Measurements from ENCODE around the gene TMC2.
A peak's percentile ranks its signal among the peaks of the same experiment; 100 is the strongest.
"Not testable (repeated sequence)": the region's sequence is repeated elsewhere in the genome, so short reads cannot be mapped to it uniquely, and the experiment has no call there.

TMC2 gene

GRCh38 chr20:2536560-2536986 lies at the start of gene TMC2:
TMC2 (plus strand) TSS chr20:2536573; CDS start chr20:2536622, 49 bp downstream.
- DNase-seq = no peak

GRCh38 chr20:2502808-2503384 lies 33.5 kb upstream of the TMC2 start:
- not testable (repeated sequence) for DNase-seq

DNA sequence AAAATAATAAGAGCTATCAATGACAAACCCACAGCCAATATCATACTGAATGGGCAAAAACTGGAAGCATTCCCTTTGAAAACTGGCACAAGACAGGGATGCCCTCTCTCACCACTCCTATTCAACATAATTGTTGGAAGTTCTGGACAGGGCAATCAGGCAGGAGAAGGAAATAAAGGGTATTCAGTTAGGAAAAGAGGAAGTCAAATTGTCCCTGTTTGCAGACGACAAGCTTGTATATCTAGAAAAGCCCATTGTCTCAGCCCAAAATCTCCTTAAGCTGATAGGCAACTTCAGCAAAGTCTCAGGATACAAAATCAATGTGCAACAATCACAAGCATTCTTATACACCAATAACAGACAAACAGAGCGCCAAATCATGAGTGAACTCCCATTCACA lies 31.6 kb upstream of the TMC2 start:
- DNase-seq = not testable (repeated sequence)

DNA sequence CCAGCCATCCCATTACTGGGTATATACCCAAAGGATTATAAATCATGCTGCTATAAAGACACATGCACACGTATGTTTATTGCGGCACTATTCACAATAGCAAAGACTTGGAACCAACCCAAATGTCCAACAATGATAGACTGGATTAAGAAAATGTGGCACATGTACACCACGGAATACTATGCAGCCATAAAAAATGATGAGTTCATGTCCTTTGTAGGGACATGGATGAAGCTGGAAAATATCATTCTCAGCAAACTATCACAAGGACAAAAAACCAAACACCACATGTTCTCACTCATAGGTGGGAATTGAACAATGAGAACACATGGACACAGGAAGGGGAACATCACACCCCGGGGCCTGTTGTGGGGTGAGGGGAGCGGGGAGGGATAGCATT lies 29.9 kb upstream of the TMC2 start:
- not testable (repeated sequence) for DNase-seq

- DNase-seq = no peak
Measured at GRCh38 chr20:2507464-2507863, 28.9 kb upstream of the TMC2 start.

DNA sequence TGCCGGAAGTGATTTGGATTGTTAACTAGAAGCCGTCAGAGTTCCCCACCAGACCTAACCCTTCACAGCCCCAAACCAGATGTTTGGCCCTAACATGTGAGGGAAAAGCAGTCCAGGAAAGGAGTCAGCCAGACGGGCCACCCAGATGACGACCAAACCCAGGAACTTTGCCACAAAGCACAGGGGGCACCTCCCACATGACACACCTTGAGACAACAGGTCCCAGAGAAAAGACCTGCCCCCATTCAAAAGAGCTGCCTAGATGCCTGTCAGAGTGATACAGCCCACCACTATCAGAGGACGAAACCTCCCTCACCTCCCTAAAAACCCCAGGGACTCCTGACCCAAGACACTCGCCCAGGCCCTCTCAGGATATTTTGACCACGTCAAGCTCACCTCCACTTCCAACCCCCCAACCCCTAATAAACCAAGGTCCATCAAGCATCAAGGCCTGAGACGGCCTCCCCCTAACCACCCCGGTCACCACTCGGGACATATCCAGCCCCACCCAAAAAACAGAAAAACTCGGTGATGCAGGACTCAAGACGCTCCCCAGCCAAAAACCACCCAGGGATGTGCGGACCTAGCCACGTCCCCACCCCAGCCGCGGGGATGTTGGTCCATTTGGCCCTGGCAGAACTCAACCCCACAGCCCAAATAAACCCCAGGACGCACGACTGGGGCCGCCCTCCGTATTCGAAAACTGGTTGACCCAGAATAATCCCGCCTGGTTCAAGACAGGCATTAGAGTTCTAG lies 28.3 kb upstream of the TMC2 start:
- DNase-seq = peak; percentile 14

GRCh38 chr20:2508631-2509467 lies 27.5 kb upstream of the TMC2 start, which contains the start of gene ZNF343:
ZNF343 (minus strand) TSS chr20:2508915; CDS start chr20:2493895, 15,020 bp downstream.
- DNase-seq = peak; percentile 77

GRCh38 chr20:2509468-2509781 lies 26.9 kb upstream of the TMC2 start:
- DNase-seq = no peak

GRCh38 chr20:2509794-2510193 lies 26.6 kb upstream of the TMC2 start:
- DNase-seq = no peak

- no peak for DNase-seq
Measured at GRCh38 chr20:2515203-2515602, 21.2 kb upstream of the TMC2 start.

GRCh38 chr20:2516399-2516798 lies 20.0 kb upstream of the TMC2 start:
- no peak for DNase-seq

- DNase-seq = no peak
Measured at GRCh38 chr20:2518096-2518495, 18.3 kb upstream of the TMC2 start.

DNA sequence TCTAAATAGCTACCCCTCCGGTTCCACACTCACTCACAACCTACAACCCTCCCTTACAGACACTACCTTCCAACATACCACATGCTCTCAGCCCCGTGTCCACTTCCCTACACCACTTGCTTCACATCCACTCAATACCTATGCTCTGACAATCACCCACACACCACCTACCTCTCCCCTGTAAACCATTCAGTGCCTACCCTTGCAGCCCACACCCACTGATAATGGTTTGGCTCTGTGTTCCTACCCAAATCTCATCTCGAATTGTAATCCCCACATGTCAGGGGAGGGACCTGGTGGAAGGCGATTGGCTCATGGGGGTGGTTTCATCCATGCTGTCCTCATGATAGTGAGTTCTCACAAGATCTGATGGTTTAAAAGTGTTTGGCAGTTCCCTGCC lies 17.8 kb upstream of the TMC2 start:
- DNase-seq = no peak

DNA sequence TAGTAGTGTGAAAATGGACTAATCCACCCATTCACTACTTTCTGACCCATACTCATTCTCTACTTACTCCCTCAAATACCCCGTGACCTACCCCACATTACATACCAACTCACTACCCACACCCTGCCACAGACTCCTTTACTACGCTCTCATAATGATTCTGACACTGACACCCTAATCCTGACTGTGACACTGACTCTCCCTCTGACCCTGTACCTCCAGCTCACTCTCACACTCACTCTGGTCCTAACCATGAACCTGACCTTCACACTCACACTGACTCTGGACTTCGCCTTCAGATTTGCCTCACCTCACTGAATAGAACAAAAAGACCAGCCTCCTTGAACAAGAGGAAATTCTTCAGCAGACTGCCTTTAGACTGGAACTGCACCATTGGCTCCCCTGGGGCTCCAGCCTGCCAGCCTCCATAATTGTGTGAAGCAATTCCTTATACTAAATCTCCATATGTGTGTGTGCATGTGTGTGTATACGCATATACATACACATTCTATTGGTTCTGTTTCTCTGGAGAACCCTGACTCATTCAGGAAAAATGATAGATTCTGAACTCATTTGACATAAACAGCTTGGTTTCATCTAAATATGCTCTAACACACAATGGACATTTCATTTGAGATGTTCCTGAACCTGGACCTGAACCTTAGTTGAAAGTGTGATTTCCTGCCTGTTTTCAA lies 17.1 kb upstream of the TMC2 start:
- no peak for DNase-seq

GRCh38 chr20:2520617-2521016 lies 15.8 kb upstream of the TMC2 start:
- DNase-seq = no peak

GRCh38 chr20:2521369-2522305 lies 14.7 kb upstream of the TMC2 start:
- peak; percentile 58 for DNase-seq

DNA sequence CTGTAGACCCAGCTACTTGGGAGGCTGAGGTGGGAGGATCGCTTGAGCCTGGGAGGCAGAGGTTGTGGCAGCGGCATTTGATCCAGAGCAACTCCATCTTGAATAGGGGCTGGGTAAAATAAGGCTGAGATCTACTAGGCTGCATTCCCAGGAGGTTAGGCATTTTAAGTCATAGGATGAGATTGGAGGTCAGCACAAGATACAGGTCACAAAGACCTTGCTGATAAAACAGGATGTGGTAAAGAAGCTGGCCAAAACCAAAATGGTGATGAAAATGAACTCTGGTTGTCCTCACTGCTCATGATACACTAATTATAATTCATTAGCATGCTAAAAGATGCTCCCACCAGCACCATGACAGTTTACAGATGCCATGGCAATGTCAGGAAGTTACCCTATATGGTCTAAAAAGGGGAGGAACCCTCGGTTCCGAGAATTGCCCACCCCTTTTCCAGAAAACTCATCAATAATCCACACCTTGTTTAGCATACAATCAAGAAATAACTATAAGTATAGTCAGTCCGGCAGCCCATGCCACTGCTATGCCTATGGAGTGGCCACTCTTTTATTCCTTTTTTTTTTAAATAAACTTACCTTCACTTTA lies 13.4 kb upstream of the TMC2 start:
- DNase-seq = not testable (repeated sequence)

GRCh38 chr20:2523919-2524708 lies 12.3 kb upstream of the TMC2 start:
- DNase-seq = peak; percentile 91

DNA sequence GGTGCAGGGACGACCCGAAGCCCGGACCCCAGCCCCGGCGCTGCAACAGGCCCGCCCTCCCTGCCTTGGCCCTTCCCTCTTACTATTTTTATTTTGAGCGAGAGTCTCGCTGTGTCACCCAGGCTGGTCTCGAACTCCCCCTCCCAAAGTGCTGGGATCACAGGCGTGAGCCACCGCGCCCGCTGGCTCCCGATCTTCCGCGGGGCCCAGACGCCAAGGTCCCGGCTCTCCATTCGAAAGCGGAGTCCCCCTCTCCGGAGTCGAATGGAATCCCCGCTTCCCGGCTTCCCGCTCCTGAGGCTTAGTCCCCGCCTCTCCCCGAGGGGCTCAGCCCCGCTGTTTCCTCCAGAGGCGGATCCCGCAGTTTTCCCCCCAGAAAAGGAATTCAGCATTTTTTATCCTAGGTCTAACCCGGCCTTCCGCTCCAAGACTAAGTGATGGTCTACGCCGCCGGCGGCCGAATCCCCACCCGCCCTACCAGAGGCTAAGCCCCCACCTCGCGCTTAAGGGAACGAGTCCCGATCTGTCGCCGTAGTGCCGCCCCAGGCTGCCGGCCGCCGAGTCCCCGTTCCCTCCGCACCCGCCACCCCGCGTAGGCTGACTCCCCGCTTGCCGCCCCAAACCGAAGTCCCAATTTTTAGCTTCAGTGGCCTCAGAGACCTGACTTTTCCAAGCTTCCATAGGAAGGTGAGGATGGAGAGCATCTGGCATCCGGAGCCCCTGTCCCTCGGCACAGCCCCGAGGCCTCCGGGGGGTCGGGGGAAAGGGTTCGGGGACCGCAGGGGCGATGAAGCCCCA lies 11.5 kb upstream of the TMC2 start:
- peak; percentile 48 for DNase-seq

DNA sequence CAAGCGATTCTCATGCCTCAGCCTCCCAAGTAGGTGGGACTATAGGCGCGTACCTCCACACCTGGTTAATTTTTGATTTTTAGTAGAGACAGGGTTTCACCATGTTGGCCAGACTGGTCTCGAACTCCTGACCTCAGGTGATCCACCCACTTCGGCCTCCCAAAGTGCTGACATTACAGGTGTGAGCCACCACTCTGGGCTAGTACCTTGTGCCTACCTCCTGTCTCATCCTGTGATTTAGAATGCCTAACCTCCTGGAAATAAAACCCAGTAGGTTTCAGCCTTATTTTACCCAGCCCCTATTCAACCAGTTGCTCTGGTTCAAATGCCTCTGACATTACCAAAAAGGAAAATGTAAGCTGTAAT lies 10.2 kb upstream of the TMC2 start:
- not testable (repeated sequence) for DNase-seq

Data from activated naive CD4-positive, alpha-beta T cell treated with anti-CD3 and anti-CD28 coated beads, Interleukin-2, amount 50 U/mL, for 16 hours (primary cell).